Body of pancreas (tissue), 4 donors: ENCODE measurements around the gene NR2F6.

Experiments used
- POLR2A ChIP-seq, 3 donors: fragments of 450-650 bp; IDR thresholded peaks; one replicate each; pipeline ENCODE4 v1.6.1; 2016; ENCODE audit warnings: antibody characterized with exemption in 3 of 3, mild to moderate bottlenecking in 2 of 3
- TF ChIP-seq, protein P1 (sequence below), 7 experiments: fragments of 450-650 bp in 4 of 7; fragments of 200-600 bp in 3 of 7; sonication (generic) in 3 of 7; IDR thresholded peaks; one replicate each; pipeline ENCODE4 v1.5.1; 2016 to 2019; ENCODE audit warnings: antibody characterized with exemption in 7 of 7

DNA sequence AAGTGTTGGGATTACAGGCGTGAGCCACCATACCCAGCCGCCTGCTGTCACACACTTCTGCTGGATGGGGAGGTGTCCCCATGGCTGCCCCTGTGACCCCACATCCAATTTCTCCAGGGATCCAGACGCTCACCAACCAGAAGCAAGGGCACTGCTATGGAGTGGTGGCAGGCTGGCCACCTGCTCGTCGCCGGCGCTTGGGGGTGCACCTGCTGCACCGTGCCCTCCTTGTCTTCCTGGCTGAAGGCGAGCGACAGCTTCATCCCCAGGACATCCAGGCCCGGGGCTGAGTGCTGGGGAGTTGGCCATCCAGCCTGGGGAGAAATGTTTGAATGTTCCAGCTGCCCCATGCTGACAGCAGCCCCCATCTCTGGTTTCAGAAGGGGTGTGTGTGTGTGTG, 40.5 kb upstream of the NR2F6 start:
- TF ChIP-seq, protein P1, sequence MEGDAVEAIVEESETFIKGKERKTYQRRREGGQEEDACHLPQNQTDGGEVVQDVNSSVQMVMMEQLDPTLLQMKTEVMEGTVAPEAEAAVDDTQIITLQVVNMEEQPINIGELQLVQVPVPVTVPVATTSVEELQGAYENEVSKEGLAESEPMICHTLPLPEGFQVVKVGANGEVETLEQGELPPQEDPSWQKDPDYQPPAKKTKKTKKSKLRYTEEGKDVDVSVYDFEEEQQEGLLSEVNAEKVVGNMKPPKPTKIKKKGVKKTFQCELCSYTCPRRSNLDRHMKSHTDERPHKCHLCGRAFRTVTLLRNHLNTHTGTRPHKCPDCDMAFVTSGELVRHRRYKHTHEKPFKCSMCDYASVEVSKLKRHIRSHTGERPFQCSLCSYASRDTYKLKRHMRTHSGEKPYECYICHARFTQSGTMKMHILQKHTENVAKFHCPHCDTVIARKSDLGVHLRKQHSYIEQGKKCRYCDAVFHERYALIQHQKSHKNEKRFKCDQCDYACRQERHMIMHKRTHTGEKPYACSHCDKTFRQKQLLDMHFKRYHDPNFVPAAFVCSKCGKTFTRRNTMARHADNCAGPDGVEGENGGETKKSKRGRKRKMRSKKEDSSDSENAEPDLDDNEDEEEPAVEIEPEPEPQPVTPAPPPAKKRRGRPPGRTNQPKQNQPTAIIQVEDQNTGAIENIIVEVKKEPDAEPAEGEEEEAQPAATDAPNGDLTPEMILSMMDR (IDR thresholded peaks at IDR 0.05): no peak
- no peak for TF ChIP-seq POLR2A (IDR thresholded peaks at IDR 0.05)
